ENCODE results near the gene CAMK2D.

GRCh38 chr4:113540859-113541258, 220.7 kb downstream of the CAMK2D start:
- no peak for TF ChIP-seq CTCF (IDR thresholded peaks at IDR 0.05)
- TF ChIP-seq POLR2A (IDR thresholded peaks at IDR 0.05), result no peak
